ENCODE measurements around the gene KLC4.
A peak's percentile ranks its signal among the peaks of the same experiment; 100 is the strongest.
"Not testable (repeated sequence)": the region's sequence is repeated elsewhere in the genome, so short reads cannot be mapped to it uniquely, and the experiment has no call there.

Gene KLC4

GRCh38 chr6:43034190-43034525 is 25.3 kb upstream of the KLC4 start:
- no peak overlapping the region for H3K4me3 ChIP-seq (ENCODE audit: low read depth, low read length)
- DNase-seq (ENCODE audit: low read depth): no peak

GRCh38 chr6:43035495-43036194 is 23.8 kb upstream of the KLC4 start:
- no peak overlapping the region for H3K4me3 ChIP-seq (ENCODE audit: low read depth, low read length)
- DNase-seq (ENCODE audit: low read depth): no peak

- H3K4me3 ChIP-seq (ENCODE audit: low read depth, low read length): no peak overlapping the region
- no peak for DNase-seq (ENCODE audit: low read depth)
Measured at GRCh38 chr6:43036712-43037111, 22.7 kb upstream of the KLC4 start.

- no peak for DNase-seq (ENCODE audit: low read depth)
- no peak overlapping the region for H3K4me3 ChIP-seq (ENCODE audit: low read depth, low read length)
Measured at GRCh38 chr6:43037197-43037596, 22.2 kb upstream of the KLC4 start.

GRCh38 chr6:43037706-43038105 is 21.7 kb upstream of the KLC4 start:
- no peak for DNase-seq (ENCODE audit: low read depth)
- H3K4me3 ChIP-seq (ENCODE audit: low read depth, low read length): no peak overlapping the region

- DNase-seq (ENCODE audit: low read depth): no peak
- H3K4me3 ChIP-seq (ENCODE audit: low read depth, low read length): no peak overlapping the region
Measured at GRCh38 chr6:43038727-43039126, 20.7 kb upstream of the KLC4 start.

- no peak for DNase-seq (ENCODE audit: low read depth)
- no peak overlapping the region for H3K4me3 ChIP-seq (ENCODE audit: low read depth, low read length)
Measured at GRCh38 chr6:43040542-43041257, 18.7 kb upstream of the KLC4 start.

GRCh38 chr6:43041475-43041874 is 18.0 kb upstream of the KLC4 start:
- DNase-seq (ENCODE audit: low read depth): not testable (repeated sequence)

GRCh38 chr6:43043310-43043709 is 16.1 kb upstream of the KLC4 start:
- no peak for DNase-seq (ENCODE audit: low read depth)
- H3K4me3 ChIP-seq (ENCODE audit: low read depth, low read length): no peak overlapping the region

More at GRCh38 chr6:43041475-43041874, 18.0 kb upstream of the KLC4 start:
- H3K4me3 ChIP-seq (ENCODE audit: low read depth, low read length): not testable (repeated sequence)

GRCh38 chr6:43045371-43045930 is 14.0 kb upstream of the KLC4 start:
- no peak overlapping the region for H3K4me3 ChIP-seq (ENCODE audit: low read depth, low read length)
- DNase-seq (ENCODE audit: low read depth): no peak

GRCh38 chr6:43047998-43048397 is 11.4 kb upstream of the KLC4 start:
- no peak overlapping the region for H3K4me3 ChIP-seq (ENCODE audit: low read depth, low read length)
- no peak for DNase-seq (ENCODE audit: low read depth)

GRCh38 chr6:43050981-43051380 is 8.4 kb upstream of the KLC4 start:
- no peak for DNase-seq (ENCODE audit: low read depth)
- H3K4me3 ChIP-seq (ENCODE audit: low read depth, low read length): no peak overlapping the region

GRCh38 chr6:43052225-43052841 is 7.1 kb upstream of the KLC4 start:
- DNase-seq (ENCODE audit: low read depth): no peak
- peak overlapping the region; percentile 91 for H3K4me3 ChIP-seq (ENCODE audit: low read depth, low read length)

- no peak for DNase-seq (ENCODE audit: low read depth)
- H3K4me3 ChIP-seq (ENCODE audit: low read depth, low read length): peak overlapping the region; percentile 91
Measured at GRCh38 chr6:43052842-43053544, 6.4 kb upstream of the KLC4 start.

GRCh38 chr6:43053545-43054205 is 5.8 kb upstream of the KLC4 start, which contains the start of gene CUL7:
Gene CUL7 (minus strand): TSS chr6:43053851. CDS start chr6:43052788, 1,063 bp downstream.
- peak; percentile 84 for DNase-seq (ENCODE audit: low read depth)
- H3K4me3 ChIP-seq (ENCODE audit: low read depth, low read length): peak within 1 kb of the TSS; percentile 91

- peak overlapping the region; percentile 91 for H3K4me3 ChIP-seq (ENCODE audit: low read depth, low read length)
- DNase-seq (ENCODE audit: low read depth): no peak
Measured at GRCh38 chr6:43054206-43054943, 5.1 kb upstream of the KLC4 start.

- no peak for DNase-seq (ENCODE audit: low read depth)
- H3K4me3 ChIP-seq (ENCODE audit: low read depth, low read length): no peak overlapping the region
Measured at GRCh38 chr6:43055966-43056365, 3.5 kb upstream of the KLC4 start.

- DNase-seq (ENCODE audit: low read depth): no peak
- peak overlapping the region; percentile 100 for H3K4me3 ChIP-seq (ENCODE audit: low read depth, low read length)
Measured at GRCh38 chr6:43058531-43058930, 900 bp upstream of the KLC4 start.
